HuH-7 (cell line): ENCODE data around the gene ATG7.
A peak's percentile ranks its signal among the peaks of the same experiment; 100 is the strongest.

ENCODE experiments used
- DNase-seq: peaks from one replicate; pipeline ENCODE4 v3.0.0; 2011; ENCODE audit warnings: low spot score

The ATG7 gene

GRCh38 chr3:11271986-11272904 is at the start of gene ATG7:
Gene ATG7, plus strand, starts transcription at chr3:11272397. Its CDS starts 26,299 bp downstream, at chr3:11298696.
- peak; percentile 98 for DNase-seq

GRCh38 chr3:11224010-11224409 is 48.2 kb upstream of the ATG7 start:
- DNase-seq = no peak

- DNase-seq = no peak
These were observed 47.3 kb upstream of the ATG7 start for GRCh38 chr3:11224870-11225229.

- no peak for DNase-seq
These were observed 46.2 kb upstream of the ATG7 start for GRCh38 chr3:11226042-11226370.

- no peak for DNase-seq
These were observed 44.2 kb upstream of the ATG7 start for GRCh38 chr3:11228041-11228440.

GRCh38 chr3:11230125-11230524 is 42.1 kb upstream of the ATG7 start:
- DNase-seq = no peak

- DNase-seq = no peak
These were observed 41.4 kb upstream of the ATG7 start for GRCh38 chr3:11230832-11231231.

- DNase-seq = no peak
These were observed 36.8 kb upstream of the ATG7 start for GRCh38 chr3:11235385-11235784.

- peak; percentile 82 for DNase-seq
These were observed 35.4 kb upstream of the ATG7 start for GRCh38 chr3:11236588-11237461.

- DNase-seq = no peak
These were observed 34.1 kb upstream of the ATG7 start for GRCh38 chr3:11238060-11238459.

GRCh38 chr3:11238880-11239279 is 33.3 kb upstream of the ATG7 start:
- DNase-seq = no peak

GRCh38 chr3:11239796-11240195 is 32.4 kb upstream of the ATG7 start:
- no peak for DNase-seq

- DNase-seq = no peak
These were observed 31.7 kb upstream of the ATG7 start for GRCh38 chr3:11240496-11240895.

GRCh38 chr3:11244121-11244677 is 28.0 kb upstream of the ATG7 start:
- DNase-seq = no peak

- DNase-seq = no peak
These were observed 26.9 kb upstream of the ATG7 start for GRCh38 chr3:11245276-11245675.

GRCh38 chr3:11245827-11246662 is 26.2 kb upstream of the ATG7 start:
- no peak for DNase-seq

- no peak for DNase-seq
These were observed 25.6 kb upstream of the ATG7 start for GRCh38 chr3:11246663-11246970.

- DNase-seq = no peak
These were observed 24.8 kb upstream of the ATG7 start for GRCh38 chr3:11247362-11247761.

- DNase-seq = no peak
These were observed 23.6 kb upstream of the ATG7 start for GRCh38 chr3:11248596-11248995.

GRCh38 chr3:11250902-11251806 is 21.0 kb upstream of the ATG7 start:
- no peak for DNase-seq

GRCh38 chr3:11251807-11252176 is 20.4 kb upstream of the ATG7 start:
- DNase-seq = no peak
